Adrenal gland (tissue), 5 donors: ENCODE data around the gene LTA4H.

Experiments used
- CTCF ChIP-seq, 6 experiments: fragments of 450-650 bp in 4 of 6; fragments of 200-600 bp in 2 of 6; sonication (generic) in 1 of 6; IDR thresholded peaks; 1 replicate in 5 of 6; 2 replicates in 1 of 6; pipeline versions ENCODE4 v1.5.1 to v1.8.0; 2016 to 2021; ENCODE audit warnings: antibody characterized with exemption in 6 of 6, mild to moderate bottlenecking in 2 of 6, moderate library complexity in 1 of 6
- POLR2A ChIP-seq, 2 donors: fragments of 450-650 bp; IDR thresholded peaks; one replicate each; pipeline ENCODE4 v1.6.1; 2017; ENCODE audit warnings: antibody characterized with exemption in 2 of 2, mild to moderate bottlenecking in 2 of 2, moderate library complexity in 1 of 2
- donor health status: DM: no; HTN: no; CAD: no.

- TF ChIP-seq CTCF (IDR thresholded peaks at IDR 0.05) = peak; percentile 64 to 97 (median 89)
- no peak for TF ChIP-seq POLR2A (IDR thresholded peaks at IDR 0.05)
Observed at GRCh38 chr12:96061864-96062453, 26.6 kb upstream of the LTA4H start.
